ENCODE measurements around the gene HSPB6. TPM values are rescaled to one million over a fixed set of nuclear protein-coding genes. Genes with fewer than 3 reads are reported as not detected.

Gene HSPB6
- total RNA-seq, 1 donor from 2014 or later, result 1.9 TPM

- H3K36me3 Mint-ChIP-seq (ENCODE audit: low read depth, unreplicated experiment), result peaks cover 6% of the 10 kb centered on the region
- DNase-seq (ENCODE audit: low read depth), result no peak
Observed at GRCh38 chr19:35723671-35724070, 33.2 kb downstream of the HSPB6 start.

DNA sequence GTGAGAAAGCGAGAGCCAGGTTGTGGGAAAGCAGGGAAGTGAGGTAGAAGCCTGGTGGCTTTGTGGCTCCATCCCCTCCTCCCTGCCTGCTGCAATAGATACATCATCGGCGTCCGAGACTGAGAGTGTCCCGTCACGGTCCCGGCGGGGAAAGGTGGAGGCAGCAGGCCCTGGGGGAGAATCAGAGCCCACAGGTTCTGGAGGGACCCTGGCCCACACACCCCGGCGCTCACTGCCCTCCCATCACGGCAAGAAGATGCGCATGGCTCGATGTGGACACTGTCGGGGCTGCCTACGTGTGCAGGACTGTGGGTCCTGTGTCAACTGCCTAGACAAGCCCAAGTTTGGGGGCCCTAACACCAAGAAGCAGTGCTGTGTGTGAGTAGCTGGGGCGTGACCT, 33.9 kb downstream of the HSPB6 start:
- Histone ChIP-seq H3K79me2 (ENCODE audit: insufficient read depth, low read length) (peaks cover 41% of the 10 kb centered on the region), H3K9ac (ENCODE audit: low read length) (no peak overlapping the region), H3K4me1 (ENCODE audit: insufficient read depth, low read length) (peaks cover 8% of the 10 kb centered on the region), H3K4me2 (ENCODE audit: low read length) (no peak overlapping the region), H3K27ac (ENCODE audit: low read depth, low read length) (no peak overlapping the region), H2AFZ (ENCODE audit: low read depth, low read length) (no peak overlapping the region), H4K20me1 (ENCODE audit: insufficient read depth, low read length) (peaks cover 75% of the 10 kb centered on the region), H3K4me3 (ENCODE audit: insufficient read depth, low read depth, low read length) (no peak overlapping the region), H3K9me3 (ENCODE audit: insufficient read depth, low read depth, low read length) (no peaks in the 10 kb centered on the region), H3K36me3 (ENCODE audit: insufficient read depth, low read length) (peaks cover 26% of the 10 kb centered on the region), H3K27me3 (ENCODE audit: insufficient read depth, low read length) (no peaks in the 10 kb centered on the region)
- no peak for TF ChIP-seq EZH2 (IDR thresholded peaks at IDR 0.05; ENCODE audit: insufficient read depth, low read length)
- TF ChIP-seq, protein P1, sequence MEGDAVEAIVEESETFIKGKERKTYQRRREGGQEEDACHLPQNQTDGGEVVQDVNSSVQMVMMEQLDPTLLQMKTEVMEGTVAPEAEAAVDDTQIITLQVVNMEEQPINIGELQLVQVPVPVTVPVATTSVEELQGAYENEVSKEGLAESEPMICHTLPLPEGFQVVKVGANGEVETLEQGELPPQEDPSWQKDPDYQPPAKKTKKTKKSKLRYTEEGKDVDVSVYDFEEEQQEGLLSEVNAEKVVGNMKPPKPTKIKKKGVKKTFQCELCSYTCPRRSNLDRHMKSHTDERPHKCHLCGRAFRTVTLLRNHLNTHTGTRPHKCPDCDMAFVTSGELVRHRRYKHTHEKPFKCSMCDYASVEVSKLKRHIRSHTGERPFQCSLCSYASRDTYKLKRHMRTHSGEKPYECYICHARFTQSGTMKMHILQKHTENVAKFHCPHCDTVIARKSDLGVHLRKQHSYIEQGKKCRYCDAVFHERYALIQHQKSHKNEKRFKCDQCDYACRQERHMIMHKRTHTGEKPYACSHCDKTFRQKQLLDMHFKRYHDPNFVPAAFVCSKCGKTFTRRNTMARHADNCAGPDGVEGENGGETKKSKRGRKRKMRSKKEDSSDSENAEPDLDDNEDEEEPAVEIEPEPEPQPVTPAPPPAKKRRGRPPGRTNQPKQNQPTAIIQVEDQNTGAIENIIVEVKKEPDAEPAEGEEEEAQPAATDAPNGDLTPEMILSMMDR (IDR thresholded peaks at IDR 0.05; ENCODE audit: insufficient read depth, low read depth, low read length), result no peak
- FAIRE-seq, result no peak
- H3K36me3 Mint-ChIP-seq (ENCODE audit: low read depth, unreplicated experiment), result peaks cover 6% of the 10 kb centered on the region
- H3K9me3 Mint-ChIP-seq (ENCODE audit: unreplicated experiment), result no peaks in the 10 kb centered on the region
- no peak overlapping the region for H3K4me3 Mint-ChIP-seq (ENCODE audit: unreplicated experiment)
- H3K4me1 Mint-ChIP-seq (ENCODE audit: low read depth, unreplicated experiment), result peaks cover 4% of the 10 kb centered on the region
- DNase-seq (ENCODE audit: low read depth), result no peak
- no peaks in the 10 kb centered on the region for H3K27me3 Mint-ChIP-seq (ENCODE audit: low read depth, unreplicated experiment)
- no peak overlapping the region for H3K27ac Mint-ChIP-seq (ENCODE audit: unreplicated experiment)

More at GRCh38 chr19:35723671-35724070, 33.2 kb downstream of the HSPB6 start:
- Mint-ChIP-seq H3K4me3 (ENCODE audit: unreplicated experiment) (no peak overlapping the region), H3K27me3 (ENCODE audit: low read depth, unreplicated experiment) (no peaks in the 10 kb centered on the region), H3K9me3 (ENCODE audit: unreplicated experiment) (no peaks in the 10 kb centered on the region), H3K27ac (ENCODE audit: unreplicated experiment) (no peak overlapping the region), H3K4me1 (ENCODE audit: low read depth, unreplicated experiment) (peaks cover 4% of the 10 kb centered on the region)
- H2AFZ ChIP-seq (ENCODE audit: low read depth, low read length), result no peak overlapping the region
- no peak overlapping the region for H3K4me3 ChIP-seq (ENCODE audit: insufficient read depth, low read depth, low read length)
- peaks cover 8% of the 10 kb centered on the region for H3K4me1 ChIP-seq (ENCODE audit: insufficient read depth, low read length)
- no peak overlapping the region for H3K27ac ChIP-seq (ENCODE audit: low read depth, low read length)
- no peak for TF ChIP-seq EZH2 (IDR thresholded peaks at IDR 0.05; ENCODE audit: insufficient read depth, low read length)
- TF ChIP-seq, protein P1 (IDR thresholded peaks at IDR 0.05; ENCODE audit: insufficient read depth, low read depth, low read length), result no peak
- H4K20me1 ChIP-seq (ENCODE audit: insufficient read depth, low read length), result peaks cover 75% of the 10 kb centered on the region
- H3K36me3 ChIP-seq (ENCODE audit: insufficient read depth, low read length), result peaks cover 29% of the 10 kb centered on the region
- FAIRE-seq, result no peak
- no peaks in the 10 kb centered on the region for H3K27me3 ChIP-seq (ENCODE audit: insufficient read depth, low read length)
- H3K9me3 ChIP-seq (ENCODE audit: insufficient read depth, low read depth, low read length), result no peaks in the 10 kb centered on the region
- no peak overlapping the region for H3K9ac ChIP-seq (ENCODE audit: low read length)
- no peak overlapping the region for H3K4me2 ChIP-seq (ENCODE audit: low read length)
- H3K79me2 ChIP-seq (ENCODE audit: insufficient read depth, low read length), result peaks cover 35% of the 10 kb centered on the region

GRCh38 chr19:35722461-35722860, 34.4 kb downstream of the HSPB6 start:
- Mint-ChIP-seq H3K4me3 (ENCODE audit: unreplicated experiment) (no peak overlapping the region), H3K9me3 (ENCODE audit: unreplicated experiment) (no peaks in the 10 kb centered on the region), H3K27ac (ENCODE audit: unreplicated experiment) (peak overlapping the region; percentile 53), H3K27me3 (ENCODE audit: low read depth, unreplicated experiment) (no peaks in the 10 kb centered on the region), H3K4me1 (ENCODE audit: low read depth, unreplicated experiment) (peaks cover 4% of the 10 kb centered on the region), H3K36me3 (ENCODE audit: low read depth, unreplicated experiment) (peaks cover 6% of the 10 kb centered on the region)
- Histone ChIP-seq H3K4me1 (ENCODE audit: insufficient read depth, low read length) (peaks cover 8% of the 10 kb centered on the region), H3K27ac (ENCODE audit: low read depth, low read length) (no peak overlapping the region), H3K9me3 (ENCODE audit: insufficient read depth, low read depth, low read length) (no peaks in the 10 kb centered on the region), H3K36me3 (ENCODE audit: insufficient read depth, low read length) (peaks cover 22% of the 10 kb centered on the region), H4K20me1 (ENCODE audit: insufficient read depth, low read length) (peaks cover 71% of the 10 kb centered on the region), H3K4me3 (ENCODE audit: insufficient read depth, low read depth, low read length) (no peak overlapping the region), H3K27me3 (ENCODE audit: insufficient read depth, low read length) (no peaks in the 10 kb centered on the region), H3K4me2 (ENCODE audit: low read length) (no peak overlapping the region), H2AFZ (ENCODE audit: low read depth, low read length) (no peak overlapping the region), H3K79me2 (ENCODE audit: insufficient read depth, low read length) (peaks cover 41% of the 10 kb centered on the region), H3K9ac (ENCODE audit: low read length) (no peak overlapping the region)
- FAIRE-seq, result no peak
- no peak for DNase-seq (ENCODE audit: low read depth)
- TF ChIP-seq EZH2 (IDR thresholded peaks at IDR 0.05; ENCODE audit: insufficient read depth, low read length), result no peak

Data from astrocyte (in vitro differentiated cells and primary cell).